Transverse colon (tissue), 4 donors: ENCODE measurements around the gene SLC24A4.

Experiments used
- EP300 ChIP-seq: sonication (generic); formaldehyde crosslinking; IDR thresholded peaks from one replicate; pipeline ENCODE4 v1.6.1; 2017; ENCODE audit warnings: antibody characterized with exemption, low read depth
- POLR2AphosphoS5 ChIP-seq, 3 donors: sonication (generic); formaldehyde crosslinking; IDR thresholded peaks; one replicate each; pipeline ENCODE4 v1.6.1; 2016; ENCODE audit warnings: antibody characterized with exemption in 3 of 3
- TF ChIP-seq, protein P1 (sequence below), 5 experiments: fragments of 200-600 bp in 3 of 5; fragments of 450-650 bp in 2 of 5; sonication (generic) in 3 of 5; IDR thresholded peaks; 1 replicate in 2 of 5; 2 replicates in 3 of 5; pipeline ENCODE4 v1.5.1; 2016 to 2017; ENCODE audit warnings: antibody characterized with exemption in 5 of 5, inconsistent platforms in 3 of 5, mild to moderate bottlenecking in 2 of 5, moderate library complexity in 1 of 5

DNA sequence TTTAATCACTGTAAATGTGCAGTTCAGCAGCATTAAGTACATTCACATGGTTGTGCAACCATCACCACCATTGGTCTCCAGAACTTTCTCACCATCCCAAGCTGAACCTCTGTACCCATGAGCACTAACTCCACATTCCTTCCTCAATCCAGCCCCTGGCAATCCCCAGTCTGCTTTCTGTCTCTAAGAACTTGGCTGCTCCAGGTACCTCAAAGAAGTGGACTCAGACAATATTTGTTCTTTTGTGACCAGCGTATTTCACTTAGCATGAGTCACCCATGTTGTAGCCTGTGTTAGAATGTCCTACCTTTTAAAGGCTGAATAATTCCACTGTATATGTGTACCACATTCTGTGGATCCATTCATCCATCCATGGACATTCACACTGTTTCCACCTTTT lies 64.6 kb downstream of the SLC24A4 start:
- TF ChIP-seq, protein P1, sequence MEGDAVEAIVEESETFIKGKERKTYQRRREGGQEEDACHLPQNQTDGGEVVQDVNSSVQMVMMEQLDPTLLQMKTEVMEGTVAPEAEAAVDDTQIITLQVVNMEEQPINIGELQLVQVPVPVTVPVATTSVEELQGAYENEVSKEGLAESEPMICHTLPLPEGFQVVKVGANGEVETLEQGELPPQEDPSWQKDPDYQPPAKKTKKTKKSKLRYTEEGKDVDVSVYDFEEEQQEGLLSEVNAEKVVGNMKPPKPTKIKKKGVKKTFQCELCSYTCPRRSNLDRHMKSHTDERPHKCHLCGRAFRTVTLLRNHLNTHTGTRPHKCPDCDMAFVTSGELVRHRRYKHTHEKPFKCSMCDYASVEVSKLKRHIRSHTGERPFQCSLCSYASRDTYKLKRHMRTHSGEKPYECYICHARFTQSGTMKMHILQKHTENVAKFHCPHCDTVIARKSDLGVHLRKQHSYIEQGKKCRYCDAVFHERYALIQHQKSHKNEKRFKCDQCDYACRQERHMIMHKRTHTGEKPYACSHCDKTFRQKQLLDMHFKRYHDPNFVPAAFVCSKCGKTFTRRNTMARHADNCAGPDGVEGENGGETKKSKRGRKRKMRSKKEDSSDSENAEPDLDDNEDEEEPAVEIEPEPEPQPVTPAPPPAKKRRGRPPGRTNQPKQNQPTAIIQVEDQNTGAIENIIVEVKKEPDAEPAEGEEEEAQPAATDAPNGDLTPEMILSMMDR (IDR thresholded peaks at IDR 0.05) = no peak
- TF ChIP-seq EP300 = no peak
- TF ChIP-seq POLR2AphosphoS5 (IDR thresholded peaks at IDR 0.05) = no peak
